GM19467 (cell line): ENCODE data around the gene ABCF1.
A peak's percentile ranks its signal among the peaks of the same experiment; 100 is the strongest.

Experiments
- ATAC-seq: cut with Tn5 transposase; IDR thresholded peaks from one replicate; pipeline ENCODE4 v1.9.1; 2021; ENCODE audit warnings: mild to moderate bottlenecking, moderate library complexity; ENCODE audit not compliant: unreplicated experiment

Gene ABCF1

DNA sequence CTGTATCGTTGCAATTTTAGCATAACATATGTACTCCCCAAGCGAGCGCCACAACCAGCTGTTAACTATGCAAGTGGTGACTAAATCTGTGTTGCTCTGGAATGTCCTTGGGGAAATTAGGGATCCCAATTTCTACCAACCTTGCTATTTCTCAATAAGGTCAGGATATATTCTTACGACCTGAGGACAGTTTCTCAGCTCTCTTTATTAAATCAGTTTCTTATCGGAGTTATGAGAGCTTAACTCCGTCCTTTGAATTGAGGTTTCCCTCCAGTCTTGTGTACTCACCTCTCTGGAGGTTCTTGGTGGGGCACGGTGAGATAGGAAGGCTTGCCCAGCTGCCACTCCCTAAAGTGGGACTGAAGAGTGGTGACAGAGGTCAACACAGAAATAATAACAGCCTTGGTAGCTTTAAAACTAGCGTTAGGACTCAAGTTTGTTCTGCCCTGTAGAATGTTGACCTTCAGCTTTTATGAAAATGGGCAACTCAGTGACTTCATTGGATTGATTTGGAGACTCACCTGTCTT, 47.1 kb downstream of the ABCF1 start:
- ATAC-seq: no peak

DNA sequence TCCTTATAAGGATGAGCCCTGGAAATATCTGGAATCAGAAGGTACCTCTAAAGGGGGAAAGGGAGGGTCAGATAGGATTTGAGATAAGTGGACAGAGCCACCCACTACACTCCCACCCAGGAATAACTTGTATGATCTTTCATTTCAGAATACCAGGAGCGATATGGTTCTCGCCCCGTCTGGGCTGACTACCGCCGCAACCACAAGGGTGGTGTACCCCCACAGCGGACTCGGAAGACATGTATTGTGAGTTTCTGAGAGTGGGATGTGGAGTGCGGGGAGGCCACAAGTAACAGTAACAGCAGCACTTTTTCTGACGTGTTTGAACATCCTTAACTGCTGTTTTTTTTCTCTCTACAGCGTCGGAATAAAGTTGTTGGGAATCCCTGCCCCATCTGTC, 48.3 kb downstream of the ABCF1 start:
- no peak for ATAC-seq

DNA sequence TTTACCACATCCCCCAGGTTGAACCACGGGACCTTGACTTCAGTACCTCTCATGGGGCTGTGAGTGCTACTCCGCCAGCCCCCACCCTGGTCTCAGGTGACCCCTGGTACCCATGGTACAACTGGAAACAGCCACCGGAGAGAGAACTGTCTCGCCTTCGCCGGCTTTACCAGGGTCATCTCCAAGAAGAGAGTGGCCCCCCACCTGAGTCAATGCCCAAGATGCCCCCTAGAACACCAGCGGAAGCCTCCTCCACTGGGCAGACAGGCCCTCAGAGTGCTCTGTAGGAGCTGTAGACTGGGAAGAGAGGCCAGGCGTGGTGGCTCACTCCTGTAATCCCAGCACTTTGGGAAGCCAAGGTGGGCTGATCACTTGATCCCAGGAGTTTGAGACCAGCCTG, 54.3 kb downstream of the ABCF1 start:
- ATAC-seq: no peak

DNA sequence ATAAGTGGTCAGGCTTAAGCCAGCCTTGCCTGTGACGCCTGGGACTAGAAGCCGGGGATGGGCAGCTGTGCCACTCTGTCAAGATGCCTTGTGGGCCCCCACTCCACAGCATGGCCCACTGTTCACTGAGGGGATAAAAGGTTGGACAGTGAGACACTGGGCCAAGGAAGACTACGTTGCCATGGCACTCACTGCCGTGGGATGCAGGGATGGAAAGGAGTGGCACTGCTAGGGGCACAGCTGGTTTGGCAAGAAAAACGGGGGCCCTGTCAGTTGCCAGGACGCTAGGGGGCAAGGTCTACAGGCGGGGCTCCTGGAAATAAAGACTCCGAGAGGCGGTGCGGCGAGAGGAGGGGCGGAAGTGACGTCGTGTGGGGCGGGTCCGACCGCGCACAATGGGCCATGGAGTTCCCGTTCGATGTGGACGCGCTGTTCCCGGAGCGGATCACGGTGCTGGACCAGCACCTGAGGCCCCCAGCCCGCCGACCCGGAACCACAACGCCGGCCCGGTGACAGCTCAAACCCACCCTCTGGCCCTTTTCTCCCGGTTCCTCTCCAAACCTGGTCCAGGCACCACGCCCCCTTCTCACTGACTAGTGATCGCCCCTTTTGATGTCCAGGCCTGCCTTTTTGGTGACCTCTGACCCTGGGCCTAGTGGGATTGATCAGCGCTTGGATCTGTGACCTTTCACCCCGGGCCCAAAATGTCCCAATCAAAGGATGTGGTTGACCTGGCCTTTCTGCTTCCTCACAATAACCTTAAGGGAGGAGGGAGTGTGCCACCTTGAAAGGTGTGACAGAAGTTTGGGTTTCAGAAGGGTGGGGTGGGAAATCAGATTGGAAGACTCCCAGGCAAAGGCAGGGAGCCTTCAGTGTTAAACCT, 55.5 kb downstream of the ABCF1 start, which contains the start of gene ATAT1:
Gene ATAT1 (plus strand): TSS at position 391 of the 883 bp plus-strand sequence.
- ATAC-seq: peak; percentile 54

DNA sequence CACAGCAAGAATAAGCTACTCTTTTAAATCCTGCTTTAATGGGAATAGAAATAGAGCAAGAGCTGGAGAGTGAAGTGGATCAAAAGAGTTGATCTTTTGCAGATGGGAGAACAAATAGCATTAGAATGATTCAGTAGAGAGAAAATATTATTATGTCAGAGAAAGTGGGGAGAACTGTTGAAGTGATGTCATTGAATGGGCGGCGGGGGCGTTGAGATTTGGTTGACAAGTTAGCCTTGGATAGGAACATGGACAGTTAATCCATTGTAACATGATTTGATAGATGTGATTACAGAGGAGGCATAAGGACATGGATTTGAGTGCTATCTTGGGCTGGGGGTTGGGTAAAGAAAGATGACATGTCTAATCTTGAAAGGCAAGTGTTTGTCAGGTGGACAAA, 64.6 kb downstream of the ABCF1 start:
- no peak for ATAC-seq

- no peak for ATAC-seq
These were observed 69.2 kb downstream of the ABCF1 start for GRCh38 chr6:30640481-30640880.

- ATAC-seq: no peak
These were observed 69.8 kb downstream of the ABCF1 start for GRCh38 chr6:30641048-30641447.
